Erythroblast (primary cell): Measurements from ENCODE around the gene SNN.

Experiments used
- DNase-seq, 2 experiments: peaks; one replicate each; lab custom pipeline; 2025; lab: John Stamatoyannopoulos, UW
- GATA1 ChIP-seq: IDR thresholded peaks from 2 replicates; pipeline ENCODE4 v1.6.1; 2011; ENCODE audit warnings: low read depth, mild to moderate bottlenecking, control low read depth, low read length, moderate library complexity
- POLR2A ChIP-seq: IDR thresholded peaks from 2 replicates; pipeline ENCODE4 v1.6.1; 2011; ENCODE audit warnings: mild to moderate bottlenecking, low read length

SNN gene

GRCh38 chr16:11666103-11667055, 1.9 kb upstream of the SNN start:
- no peak for DNase-seq

GRCh38 chr16:11667221-11667823, 933 bp upstream of the SNN start:
- TF ChIP-seq GATA1 = no peak
- no peak for TF ChIP-seq POLR2A
- DNase-seq = no peak

More at GRCh38 chr16:11666103-11667055, 1.9 kb upstream of the SNN start:
- no peak for TF ChIP-seq POLR2A
- TF ChIP-seq GATA1 = no peak

- TF ChIP-seq POLR2A (no peak), GATA1 (no peak)
- DNase-seq = no peak
Measured at GRCh38 chr16:11668623-11669379, 546 bp downstream of the SNN start.

- TF ChIP-seq POLR2A = no peak
- no peak for TF ChIP-seq GATA1
- peak; percentile 22 to 28 for DNase-seq
Measured at GRCh38 chr16:11669380-11670146, 1.3 kb downstream of the SNN start.

GRCh38 chr16:11670171-11671131, 2.2 kb downstream of the SNN start:
- peak in 1 of 2 experiments; percentile 33 for DNase-seq
- TF ChIP-seq GATA1 = no peak
- TF ChIP-seq POLR2A = no peak

GRCh38 chr16:11671271-11671670, 3.0 kb downstream of the SNN start:
- TF ChIP-seq GATA1 (no peak), POLR2A (no peak)

GRCh38 chr16:11671676-11672075, 3.4 kb downstream of the SNN start:
- no peak for DNase-seq
- TF ChIP-seq GATA1 (no peak), POLR2A (no peak)

More at GRCh38 chr16:11671271-11671670, 3.0 kb downstream of the SNN start:
- DNase-seq = no peak

GRCh38 chr16:11672206-11673090, 4.2 kb downstream of the SNN start:
- DNase-seq = no peak

GRCh38 chr16:11673091-11674000, 5.1 kb downstream of the SNN start:
- no peak for DNase-seq
- TF ChIP-seq GATA1 = no peak
- no peak for TF ChIP-seq POLR2A

More at GRCh38 chr16:11672206-11673090, 4.2 kb downstream of the SNN start:
- no peak for TF ChIP-seq GATA1
- no peak for TF ChIP-seq POLR2A

GRCh38 chr16:11674001-11674817, 6.0 kb downstream of the SNN start:
- peak in 1 of 2 experiments; percentile 16 for DNase-seq

More at GRCh38 chr16:11674001-11674817, 6.0 kb downstream of the SNN start:
- TF ChIP-seq POLR2A = no peak
- TF ChIP-seq GATA1 = no peak
